COLO829 (cell line): ENCODE results near the gene NLRP13.
"Not testable (repeated sequence)": the region's sequence is repeated elsewhere in the genome, so short reads cannot be mapped to it uniquely, and the experiment has no call there.

Source experiments
- DNase-seq: peaks from one replicate; pipeline ENCODE4 v3.0.0; 2012; ENCODE audit warnings: low spot score

The NLRP13 gene, protein sequence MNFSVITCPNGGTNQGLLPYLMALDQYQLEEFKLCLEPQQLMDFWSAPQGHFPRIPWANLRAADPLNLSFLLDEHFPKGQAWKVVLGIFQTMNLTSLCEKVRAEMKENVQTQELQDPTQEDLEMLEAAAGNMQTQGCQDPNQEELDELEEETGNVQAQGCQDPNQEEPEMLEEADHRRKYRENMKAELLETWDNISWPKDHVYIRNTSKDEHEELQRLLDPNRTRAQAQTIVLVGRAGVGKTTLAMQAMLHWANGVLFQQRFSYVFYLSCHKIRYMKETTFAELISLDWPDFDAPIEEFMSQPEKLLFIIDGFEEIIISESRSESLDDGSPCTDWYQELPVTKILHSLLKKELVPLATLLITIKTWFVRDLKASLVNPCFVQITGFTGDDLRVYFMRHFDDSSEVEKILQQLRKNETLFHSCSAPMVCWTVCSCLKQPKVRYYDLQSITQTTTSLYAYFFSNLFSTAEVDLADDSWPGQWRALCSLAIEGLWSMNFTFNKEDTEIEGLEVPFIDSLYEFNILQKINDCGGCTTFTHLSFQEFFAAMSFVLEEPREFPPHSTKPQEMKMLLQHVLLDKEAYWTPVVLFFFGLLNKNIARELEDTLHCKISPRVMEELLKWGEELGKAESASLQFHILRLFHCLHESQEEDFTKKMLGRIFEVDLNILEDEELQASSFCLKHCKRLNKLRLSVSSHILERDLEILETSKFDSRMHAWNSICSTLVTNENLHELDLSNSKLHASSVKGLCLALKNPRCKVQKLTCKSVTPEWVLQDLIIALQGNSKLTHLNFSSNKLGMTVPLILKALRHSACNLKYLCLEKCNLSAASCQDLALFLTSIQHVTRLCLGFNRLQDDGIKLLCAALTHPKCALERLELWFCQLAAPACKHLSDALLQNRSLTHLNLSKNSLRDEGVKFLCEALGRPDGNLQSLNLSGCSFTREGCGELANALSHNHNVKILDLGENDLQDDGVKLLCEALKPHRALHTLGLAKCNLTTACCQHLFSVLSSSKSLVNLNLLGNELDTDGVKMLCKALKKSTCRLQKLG

DNA sequence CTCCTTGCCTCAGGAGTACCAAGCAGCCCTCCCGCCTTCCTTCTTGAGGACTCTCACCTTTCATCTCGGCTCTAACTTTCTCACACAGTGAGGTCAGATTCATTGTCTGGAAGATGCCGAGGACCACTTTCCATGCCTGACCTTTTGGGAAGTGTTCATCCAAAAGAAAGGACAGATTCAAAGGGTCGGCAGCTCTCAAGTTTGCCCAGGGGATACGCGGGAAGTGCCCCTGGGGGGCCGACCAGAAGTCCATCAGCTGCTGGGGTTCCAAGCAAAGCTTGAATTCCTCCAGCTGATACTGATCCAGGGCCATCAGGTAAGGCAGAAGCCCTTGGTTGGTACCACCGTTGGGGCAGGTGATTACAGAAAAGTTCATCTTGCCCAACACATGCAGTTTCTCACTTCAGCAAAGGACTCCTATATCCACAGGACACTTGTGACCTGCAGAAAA lies at the start of gene NLRP13:
NLRP13 (minus strand) TSS at position 401 of the 451 bp plus-strand sequence; CDS start at position 376, 25 bp downstream.
- no peak for DNase-seq

DNA sequence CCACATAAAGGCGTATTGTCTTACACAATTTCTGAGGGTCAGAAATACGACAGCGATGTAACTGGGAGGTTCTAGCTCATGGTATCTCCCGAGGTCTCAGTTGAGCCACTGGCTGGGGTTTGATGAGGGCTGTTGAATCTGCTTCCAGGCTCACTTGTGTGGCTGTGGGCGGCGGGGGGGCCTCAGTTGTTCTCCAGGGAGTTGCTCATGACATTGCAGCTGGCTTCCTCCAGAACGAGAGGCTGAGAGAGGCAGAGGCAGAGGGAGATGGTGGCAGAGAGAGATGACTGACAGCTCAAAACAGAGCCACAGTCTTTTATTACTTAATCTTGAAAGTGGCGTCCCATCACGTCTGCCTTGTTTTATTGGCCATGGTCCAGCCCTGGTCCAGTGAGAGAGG lies 48.3 kb upstream of the NLRP13 start:
- no peak for DNase-seq

DNA sequence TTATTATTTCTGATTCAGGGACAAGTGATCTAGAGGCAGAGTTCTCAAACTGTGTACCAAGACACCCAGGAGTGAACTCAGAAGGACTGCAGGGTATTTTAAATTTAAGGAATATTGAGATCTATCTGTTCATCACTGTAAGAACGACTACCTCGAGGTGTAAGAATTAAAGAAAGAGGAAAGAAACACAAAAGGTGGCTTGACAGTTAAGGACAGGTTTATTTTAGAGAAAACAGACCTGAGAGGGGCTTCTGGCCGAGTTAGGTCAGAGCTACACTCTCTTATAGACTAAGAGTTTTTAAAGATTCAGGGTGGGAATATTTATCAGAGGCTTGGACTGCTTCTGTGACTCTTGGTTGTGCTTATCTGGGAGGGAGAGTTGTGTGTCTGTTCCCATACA lies 41.8 kb upstream of the NLRP13 start:
- DNase-seq: no peak

DNA sequence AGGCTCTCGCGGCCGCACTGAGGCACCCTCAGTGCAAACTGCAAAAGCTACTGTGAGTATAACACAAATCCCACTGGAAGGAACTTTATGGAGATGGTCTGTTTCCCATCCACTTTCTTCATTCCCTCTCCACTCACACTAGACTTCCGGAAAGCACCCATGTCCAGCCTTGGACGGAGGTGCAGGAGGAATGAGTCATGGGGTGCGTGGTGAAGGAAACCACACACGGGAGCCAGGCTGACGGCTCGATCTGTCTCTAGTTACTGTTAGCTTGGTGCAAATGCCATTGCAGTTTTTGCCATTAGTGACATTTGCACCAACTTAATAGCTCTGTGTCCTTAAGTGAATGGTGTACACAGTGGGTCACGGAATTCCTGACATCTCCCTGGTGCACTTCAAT lies 30.1 kb upstream of the NLRP13 start:
- no peak for DNase-seq

DNA sequence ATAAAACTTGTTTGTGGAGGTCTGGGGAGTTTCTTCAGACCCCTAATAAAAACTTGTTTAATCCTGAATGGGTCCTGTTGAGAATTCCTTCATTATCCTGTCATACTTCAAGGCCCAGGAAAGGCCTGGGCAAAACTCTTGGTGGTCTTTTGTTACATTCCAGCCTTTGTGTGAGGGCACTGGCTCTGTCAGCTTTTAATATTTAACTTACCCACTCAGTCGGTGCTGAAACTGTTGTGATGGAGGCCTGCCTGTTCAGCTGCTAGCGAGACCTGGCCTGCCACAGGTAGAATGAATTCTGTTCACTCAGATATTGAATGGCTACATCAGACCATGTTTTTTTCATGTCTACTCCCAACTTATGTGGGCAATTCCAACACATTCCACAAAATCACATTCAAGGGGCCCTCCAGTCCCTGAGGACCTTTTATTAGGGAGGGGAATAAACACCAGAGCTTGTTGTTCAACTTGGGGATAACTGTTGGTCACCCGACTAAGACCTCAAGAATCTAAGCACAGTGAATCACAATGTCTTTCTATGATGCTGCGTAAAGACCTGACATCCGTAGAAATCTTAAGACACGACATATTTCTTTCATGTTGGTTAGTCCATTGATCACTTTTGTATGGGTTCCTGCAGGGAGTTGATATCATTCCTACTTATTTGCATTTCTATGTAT lies 28.0 kb upstream of the NLRP13 start:
- DNase-seq: no peak

DNA sequence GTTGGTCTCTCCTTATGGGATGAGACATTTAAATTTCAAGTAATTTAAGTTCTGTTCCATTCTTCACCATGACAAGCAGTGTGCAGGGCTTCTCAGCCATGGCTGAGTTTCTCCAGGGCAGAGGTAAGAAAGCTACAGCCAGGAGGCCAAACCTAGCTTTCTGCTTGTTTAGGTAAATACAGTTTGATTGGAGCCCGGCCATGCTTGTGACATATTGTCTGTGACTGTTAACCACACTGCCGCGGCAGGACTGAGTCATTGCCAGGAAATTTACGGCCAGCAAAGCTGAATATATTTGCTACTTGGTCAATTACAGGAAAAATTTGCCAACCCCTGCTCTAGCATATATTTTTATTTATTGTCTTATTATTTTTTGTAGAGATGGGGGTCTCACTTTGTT lies 26.2 kb upstream of the NLRP13 start:
- no peak for DNase-seq

DNA sequence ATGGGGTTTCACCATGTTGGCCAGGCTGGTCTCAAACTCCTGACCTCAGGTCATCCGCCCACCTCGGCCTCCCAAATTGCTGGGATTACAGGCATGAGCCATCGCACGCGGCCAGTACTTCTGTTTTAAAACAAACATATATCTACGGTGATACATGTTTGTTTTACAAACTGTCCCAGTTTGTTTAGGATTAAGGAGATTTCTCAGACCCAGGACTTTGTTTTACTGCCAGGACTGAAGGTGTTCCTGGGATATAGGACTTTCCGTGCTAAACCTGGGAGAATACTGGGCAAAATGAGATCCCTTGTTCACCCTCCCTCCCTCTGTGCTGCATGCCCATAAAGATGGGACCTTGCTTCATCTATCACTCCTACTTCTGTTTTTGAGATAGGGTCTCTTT lies 24.3 kb upstream of the NLRP13 start:
- DNase-seq: no peak

DNA sequence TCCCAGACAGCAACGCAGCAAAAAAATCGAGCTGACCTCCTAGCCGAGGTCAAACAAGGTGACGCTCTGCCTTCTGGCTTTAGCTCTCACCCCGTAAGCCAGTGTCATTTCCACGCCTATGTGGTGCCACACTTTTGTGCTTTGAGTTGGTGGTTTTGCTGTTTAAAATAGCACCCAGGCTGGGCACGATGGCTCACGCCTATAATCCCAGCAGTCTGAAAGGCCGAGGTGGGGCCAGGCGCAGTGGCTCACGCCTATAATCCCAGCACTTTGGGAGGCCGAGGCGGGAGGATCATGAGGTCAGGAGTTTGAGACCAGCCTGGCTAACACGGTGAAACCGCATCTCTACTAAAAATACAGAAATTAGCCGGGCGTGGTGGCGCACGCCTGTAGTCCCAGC lies 18.4 kb upstream of the NLRP13 start:
- not testable (repeated sequence) for DNase-seq

DNA sequence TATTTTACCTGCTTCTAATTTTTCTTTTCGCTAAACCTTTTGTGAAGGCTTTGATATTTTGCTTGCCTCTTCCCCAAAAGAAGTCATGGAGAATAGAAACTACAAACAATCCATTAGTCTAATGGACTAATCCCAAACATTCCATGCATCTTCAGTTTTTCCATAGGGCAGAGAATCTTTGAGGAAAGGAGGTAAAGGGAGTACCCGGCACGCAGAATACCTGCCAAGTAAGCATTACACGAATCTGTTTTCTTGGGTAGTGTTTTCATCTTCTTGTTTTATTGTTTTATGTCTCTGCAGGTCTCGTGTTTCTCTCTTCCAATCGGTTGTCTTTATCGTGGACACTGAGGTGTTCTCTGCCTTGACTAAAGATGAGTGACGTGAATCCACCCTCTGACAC lies 15.4 kb upstream of the NLRP13 start, which contains the start of gene NLRP8:
NLRP8 (plus strand) TSS at position 301 of the 400 bp plus-strand sequence.
- no peak for DNase-seq

DNA sequence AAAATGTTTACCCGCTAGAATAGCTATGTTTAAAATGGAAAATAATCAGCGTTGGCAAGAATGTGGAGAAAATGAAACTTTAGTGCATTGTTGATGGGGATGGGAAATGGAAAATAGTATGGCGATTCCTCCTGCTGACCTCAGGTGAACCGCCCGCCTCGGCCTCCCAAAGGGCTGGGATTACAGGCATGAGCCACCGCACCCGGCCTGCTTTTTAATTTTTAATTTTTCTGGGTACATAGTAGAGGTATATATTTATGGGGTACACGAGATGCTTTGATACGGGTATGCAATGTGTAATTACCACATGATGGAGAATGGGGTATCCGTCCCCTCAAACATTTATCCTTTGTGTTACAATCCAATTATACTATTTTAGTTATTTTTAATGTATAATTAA lies 8.2 kb upstream of the NLRP13 start:
- no peak for DNase-seq

DNA sequence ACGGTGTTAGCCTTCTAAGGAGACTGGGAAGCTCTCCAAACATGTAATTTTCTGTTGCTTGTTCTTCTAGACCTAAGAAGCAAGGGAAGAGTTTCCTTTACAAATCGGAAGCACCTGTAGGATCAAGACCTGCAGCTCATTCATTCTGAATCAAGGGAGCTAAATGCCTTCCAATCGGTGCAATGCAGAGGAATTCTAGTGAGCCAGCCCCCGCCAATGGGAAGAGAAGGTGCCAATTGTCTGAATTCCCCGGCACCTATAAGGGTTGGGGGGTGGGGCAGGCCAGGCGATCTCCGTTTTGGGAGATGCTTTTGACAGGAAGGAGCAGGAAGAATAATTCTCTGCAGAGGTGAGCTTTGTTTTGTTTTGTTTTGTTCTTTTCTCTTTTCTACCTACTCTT lies 7.1 kb upstream of the NLRP13 start:
- no peak for DNase-seq

DNA sequence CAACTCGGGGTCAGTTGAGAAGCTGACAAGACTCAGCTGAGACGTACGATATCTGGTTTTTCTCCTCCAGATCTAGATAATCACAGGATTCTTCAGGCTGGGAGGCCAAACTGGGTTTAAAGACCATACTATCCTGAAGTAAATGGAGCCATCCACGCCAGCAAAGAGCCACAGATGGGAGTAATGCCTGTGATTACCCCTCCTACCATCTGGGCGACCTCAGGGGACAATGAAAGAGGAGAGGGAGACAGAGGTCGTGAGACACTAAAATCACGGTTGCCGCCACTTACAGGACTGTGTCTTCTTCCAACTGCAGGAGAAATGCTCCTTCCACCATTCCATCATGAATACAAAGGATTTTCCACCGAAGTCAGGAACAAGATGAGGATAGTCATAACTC lies 3.1 kb upstream of the NLRP13 start:
- DNase-seq: no peak

DNA sequence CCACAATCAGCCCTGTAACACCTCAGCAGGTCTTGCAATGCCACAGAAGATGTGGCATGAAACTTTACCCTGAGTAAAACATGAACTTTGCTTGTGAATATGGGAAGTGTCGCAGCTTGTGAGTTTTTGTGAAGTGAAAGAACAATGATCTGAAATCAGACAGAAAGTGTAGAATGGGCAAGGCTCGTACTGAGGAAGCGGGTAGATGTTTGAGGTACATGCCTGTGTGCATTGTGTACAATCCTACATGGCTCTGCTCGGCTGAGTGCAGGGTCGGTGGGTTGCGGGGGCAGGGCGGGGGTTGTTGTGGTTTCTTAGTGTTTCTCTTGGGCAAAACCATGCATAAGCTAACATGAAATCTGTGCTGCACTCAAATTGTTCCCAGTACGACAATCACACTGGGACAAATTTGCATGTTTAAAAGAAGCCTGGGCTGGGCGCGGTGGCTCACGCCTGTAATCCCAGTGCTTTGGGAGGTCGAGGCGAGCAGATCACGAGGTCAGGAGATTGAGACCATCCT lies 1.1 kb downstream of the NLRP13 start:
- no peak for DNase-seq

DNA sequence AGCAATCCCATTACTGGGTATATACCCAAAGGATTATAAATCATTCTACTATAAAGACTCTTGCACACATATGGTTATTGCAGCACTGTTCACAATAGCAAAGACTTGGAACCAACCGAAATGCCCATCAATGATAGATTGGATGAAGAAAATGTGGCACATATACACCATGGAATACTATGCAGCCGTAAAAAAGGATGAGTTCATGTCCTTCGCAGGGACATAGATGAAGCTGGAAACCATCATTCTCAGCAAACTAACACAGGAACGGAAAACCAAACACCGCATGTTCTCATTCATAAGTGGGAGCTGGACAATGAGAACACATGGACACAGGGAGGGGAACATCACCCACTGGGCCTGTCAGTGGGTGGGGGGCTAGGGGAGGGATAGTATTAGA lies 2.9 kb downstream of the NLRP13 start:
- not testable (repeated sequence) for DNase-seq

DNA sequence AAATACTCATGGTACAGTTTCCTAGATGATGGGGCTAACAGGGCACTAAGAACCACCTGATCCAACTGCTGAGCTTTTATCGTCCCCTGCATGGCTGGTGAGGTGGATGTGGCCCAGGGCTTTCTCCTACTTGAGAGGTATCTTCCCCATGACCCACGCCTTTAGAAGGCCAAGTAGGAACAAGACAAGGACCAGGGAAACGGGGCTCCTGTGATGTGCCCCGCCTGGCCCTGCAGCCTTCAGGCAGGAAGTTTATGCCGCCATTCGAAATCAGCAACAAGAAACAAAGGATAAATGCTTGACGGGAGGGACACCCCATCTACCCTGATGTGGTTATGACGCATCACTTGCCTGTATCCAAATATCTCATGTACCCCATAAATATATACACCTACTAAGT lies 4.1 kb downstream of the NLRP13 start:
- no peak for DNase-seq

DNA sequence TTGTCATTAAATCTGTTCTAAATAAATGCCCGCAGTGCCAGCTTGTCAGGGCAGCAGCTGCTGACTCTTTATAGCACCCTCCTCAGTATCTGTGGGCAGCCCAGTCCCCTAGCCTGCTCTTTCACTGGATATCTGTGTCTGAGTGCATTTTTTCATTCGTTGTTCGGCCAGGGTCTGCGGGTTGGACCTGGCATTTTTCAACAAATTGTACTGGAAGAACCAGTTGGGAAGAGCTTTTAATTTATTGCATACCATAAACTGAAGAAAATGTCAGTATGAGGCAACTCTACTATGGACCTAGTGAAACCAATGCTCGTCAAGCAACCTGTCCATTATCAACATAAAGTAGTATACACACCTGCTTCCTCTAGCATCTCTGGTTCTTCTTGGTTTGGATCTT lies 8.6 kb downstream of the NLRP13 start:
- no peak for DNase-seq

DNA sequence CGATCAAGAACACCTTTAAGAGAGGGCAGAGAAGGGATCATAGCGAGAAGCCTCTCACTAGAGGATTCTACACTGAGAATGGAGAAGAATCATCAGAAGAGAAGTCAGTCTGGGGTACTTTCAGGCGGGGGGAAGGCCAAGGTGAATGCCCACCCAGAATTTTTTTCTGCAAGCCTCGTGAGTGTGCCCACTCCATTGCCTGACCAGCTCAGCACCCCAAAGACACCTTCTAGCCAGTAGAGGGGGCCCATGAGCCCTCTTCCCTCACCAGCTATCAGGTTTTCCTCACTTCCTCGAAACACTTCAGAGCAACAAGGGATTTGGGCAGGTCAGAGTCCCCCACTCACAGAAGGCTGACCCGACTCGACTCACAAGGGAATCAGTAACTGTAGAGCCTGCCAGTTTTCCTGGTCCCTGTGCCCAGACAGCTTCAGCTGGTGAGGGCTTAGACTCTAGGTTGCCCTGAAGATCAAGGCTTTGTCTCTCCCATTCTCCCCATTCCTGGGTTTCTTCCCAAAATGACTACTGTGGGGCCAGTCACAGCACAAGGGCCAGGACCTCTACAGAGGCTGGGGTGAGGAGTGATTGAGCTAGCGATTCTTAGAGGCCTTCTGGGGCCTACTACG lies 18.4 kb downstream of the NLRP13 start:
- no peak for DNase-seq

DNA sequence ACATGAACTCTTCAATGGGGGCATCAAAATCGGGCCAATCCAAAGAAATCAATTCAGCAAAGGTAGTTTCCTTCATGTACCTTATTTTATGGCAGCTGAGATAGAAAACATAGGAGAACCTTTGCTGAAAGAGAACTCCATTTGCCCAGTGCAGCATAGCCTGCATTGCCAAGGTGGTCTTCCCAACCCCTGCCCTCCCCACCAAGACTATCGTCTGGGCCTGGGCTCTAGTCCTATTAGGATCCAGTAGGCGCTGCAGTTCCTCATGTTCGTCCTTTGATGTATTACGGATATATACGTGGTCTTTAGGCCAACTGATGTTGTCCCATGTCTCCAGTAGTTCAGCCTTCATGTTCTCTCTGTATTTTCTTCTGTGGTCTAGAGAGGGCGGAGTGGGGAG lies 19.2 kb downstream of the NLRP13 start:
- no peak for DNase-seq

DNA sequence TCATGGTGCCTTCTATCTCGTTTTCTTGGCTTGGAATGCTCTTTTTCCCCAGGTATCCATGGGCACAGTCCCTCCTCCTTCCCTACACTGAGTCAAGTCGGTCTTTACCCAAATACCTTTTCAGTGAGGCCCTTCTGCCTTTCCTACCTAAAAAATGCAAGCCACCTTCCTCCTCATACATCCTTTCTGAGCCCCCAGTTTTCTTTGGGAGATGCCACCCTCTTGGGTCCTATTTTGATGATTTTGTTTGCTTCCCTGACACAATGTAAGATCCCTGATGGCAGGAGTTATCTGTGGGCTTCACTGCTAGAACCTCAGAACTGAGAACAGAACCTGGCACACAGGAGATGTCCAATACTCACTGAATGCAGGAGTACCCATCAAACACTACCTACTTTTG lies 22.3 kb downstream of the NLRP13 start:
- DNase-seq: no peak

DNA sequence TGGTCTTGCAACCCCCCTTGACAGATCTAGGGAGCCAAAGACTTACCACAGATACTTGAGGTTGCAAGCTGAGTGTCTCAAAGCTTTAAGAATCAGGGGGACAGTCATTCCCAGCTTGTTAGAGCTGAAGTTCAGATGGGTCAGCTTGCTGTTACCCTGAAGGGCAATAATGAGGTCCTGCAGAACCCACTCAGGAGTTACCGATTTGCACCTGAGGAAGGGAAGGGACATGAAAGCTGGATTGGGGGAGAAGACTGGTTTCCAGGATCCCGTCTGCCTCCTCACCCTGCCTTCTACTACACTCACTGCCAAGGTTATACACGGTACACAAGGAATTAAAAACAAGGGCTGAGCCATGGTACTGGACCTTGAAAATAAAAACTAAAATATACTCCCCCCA lies 24.4 kb downstream of the NLRP13 start:
- DNase-seq: no peak

DNA sequence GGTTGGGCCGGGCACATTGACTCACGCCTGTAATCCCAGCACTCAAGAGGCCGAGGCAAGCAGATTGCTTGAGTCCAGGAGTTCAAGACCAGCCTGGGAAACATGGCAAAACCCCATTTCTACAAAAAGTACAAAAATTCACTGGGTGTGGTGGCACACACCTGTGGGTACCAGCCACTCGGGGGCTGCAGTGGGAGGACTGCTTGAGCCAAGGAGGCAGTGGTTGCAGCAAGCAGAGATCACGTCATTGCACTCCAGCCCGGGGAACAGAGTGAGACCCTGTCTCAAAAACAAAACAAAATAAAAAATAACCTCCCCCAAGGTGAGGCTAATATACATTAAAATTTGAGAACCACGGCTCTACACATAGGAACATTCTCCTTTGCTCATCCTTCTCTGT lies 24.9 kb downstream of the NLRP13 start:
- no peak for DNase-seq
